GM23248 (cell line): Measurements from ENCODE around the gene CAPN13. TPM values are rescaled to one million over a fixed set of nuclear protein-coding genes. Genes with fewer than 3 reads are reported as not detected.

Experiments used
- DNase-seq: peaks from one replicate; pipeline ENCODE4 v3.0.0-alpha.2; 2015
- H2AFZ ChIP-seq: fragments of 200-600 bp; sonication (generic); 2 replicates; pipeline ENCODE4 v1.6.1; 2016; ENCODE audit warnings: antibody characterized with exemption
- H3F3A ChIP-seq: fragments of 200-600 bp; sonication (generic); 2 replicates; pipeline ENCODE4 v1.6.1; 2016; ENCODE audit warnings: mild to moderate bottlenecking, antibody characterized with exemption, mixed run types; ENCODE audit not compliant: insufficient read depth
- H3K27ac ChIP-seq: fragments of 200-600 bp; sonication (generic); 2 replicates; pipeline ENCODE4 v1.5.1; 2016; ENCODE audit warnings: mild to moderate bottlenecking
- H3K27me3 ChIP-seq: fragments of 200-600 bp; sonication (generic); replicated peaks from 2 replicates; pipeline ENCODE4 v1.6.1; 2016; ENCODE audit warnings: mild to moderate bottlenecking; ENCODE audit not compliant: insufficient read depth
- H3K36me3 ChIP-seq: fragments of 200-600 bp; sonication (generic); 2 replicates; pipeline ENCODE4 v1.6.1; 2016; ENCODE audit warnings: low read depth, mild to moderate bottlenecking
- H3K4me1 ChIP-seq: fragments of 200-600 bp; sonication (generic); 2 replicates; pipeline ENCODE4 v1.6.1; 2016; ENCODE audit warnings: mild to moderate bottlenecking; ENCODE audit not compliant: insufficient read depth
- H3K4me2 ChIP-seq: fragments of 200-600 bp; sonication (generic); one replicate; pipeline ENCODE4 v1.6.1; 2016; ENCODE audit warnings: mild to moderate bottlenecking; ENCODE audit not compliant: unreplicated experiment
- H3K4me3 ChIP-seq: fragments of 200-600 bp; sonication (generic); 2 replicates; pipeline ENCODE4 v1.5.1; 2016; ENCODE audit warnings: mild to moderate bottlenecking
- H3K79me2 ChIP-seq: fragments of 200-600 bp; sonication (generic); 2 replicates; pipeline ENCODE4 v1.6.1; 2016; ENCODE audit warnings: mild to moderate bottlenecking; ENCODE audit not compliant: insufficient read depth
- H3K9ac ChIP-seq: fragments of 200-600 bp; sonication (generic); 2 replicates; pipeline ENCODE4 v1.6.1; 2016; ENCODE audit warnings: mild to moderate bottlenecking
- H3K9me2 ChIP-seq: fragments of 200-600 bp; sonication (generic); 2 replicates; pipeline ENCODE4 v1.6.1; 2016; ENCODE audit warnings: mixed run types, mild to moderate bottlenecking, moderate library complexity; ENCODE audit not compliant: insufficient read depth
- H3K9me3 ChIP-seq: fragments of 200-600 bp; sonication (generic); one replicate; pipeline ENCODE4 v1.6.1; 2017; ENCODE audit warnings: low read depth
- H4K20me1 ChIP-seq: fragments of 200-600 bp; sonication (generic); 2 replicates; pipeline ENCODE4 v1.6.0; 2016; ENCODE audit not compliant: insufficient read depth
- EZH2 ChIP-seq: fragments of 200-600 bp; sonication (generic); IDR thresholded peaks from 2 replicates; pipeline ENCODE4 v1.6.1; 2018; ENCODE audit warnings: antibody characterized with exemption, mild to moderate bottlenecking; ENCODE audit not compliant: insufficient read depth, poor library complexity, severe bottlenecking
- EZH2phosphoT487 ChIP-seq: fragments of 200-600 bp; sonication (generic); IDR thresholded peaks from 2 replicates; pipeline ENCODE4 v1.6.1; 2018; ENCODE audit warnings: antibody characterized with exemption, moderate library complexity, mild to moderate bottlenecking, low read depth; ENCODE audit not compliant: insufficient read depth
- WGBS, 2 experiments: methylation state at CpG; one replicate each; pipeline ENCODE4 v1.1.6; 2015 to 2017; ENCODE audit warnings: low lambda C conversion rate in 2 of 2, low coverage in 1 of 2; ENCODE audit errors: missing lambda C conversion rate in 2 of 2; 5-methylcytosine and 5-hydroxymethylcytosine counted together
- in situ Hi-C: fragments of 300-500 bp; cut with MboI; formaldehyde crosslinking; loops from 2 replicates; pipeline ENCODE4 v1.15.0; 2020
- polyA plus RNA-seq: library from polyadenylated mRNA; unstranded; fragments of >200 nt; fragmentation: Nextera tagmentation; extraction: Ambion mirVana; gene quantifications from 2 replicates; pipeline ENCODE4 v1.2.1, GENCODE V29; 2016
- total RNA-seq: library from RNA; depleted of rRNA; stranded (reverse); fragments of >200 nt; shearing (Covaris generic); gene quantifications from 2 replicates; pipeline ENCODE4 v1.2.3, GENCODE V29; 2014

Gene CAPN13
- total and polyA plus RNA-seq, 2 experiments from 2014 or later = not detected

DNA sequence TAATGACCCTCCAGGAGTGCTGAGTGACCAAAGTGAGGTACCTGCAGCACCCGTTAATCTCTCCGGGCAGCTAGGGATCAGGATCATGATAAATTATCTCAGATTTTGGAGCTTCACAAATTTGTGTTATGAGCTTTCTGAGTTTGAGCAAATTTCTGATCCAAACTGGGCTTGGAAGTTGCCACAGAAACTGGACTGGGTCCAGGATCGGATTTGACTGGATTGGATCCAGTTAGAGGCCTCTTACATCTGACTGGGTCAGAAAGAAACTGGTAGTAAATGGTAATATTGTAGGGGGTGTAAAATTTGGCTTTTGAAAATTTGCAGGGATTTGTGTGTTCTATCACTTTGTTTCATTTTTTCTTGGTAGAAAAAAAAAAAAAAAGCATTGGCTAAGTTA lies 19.7 kb upstream of the CAPN13 start:
- Histone ChIP-seq H3K9me3 (no peaks in the 10 kb centered on the region), H3K79me2 (no peaks in the 10 kb centered on the region), H3K9ac (no peak overlapping the region), H3K4me1 (no peaks in the 10 kb centered on the region), H3K36me3 (no peaks in the 10 kb centered on the region), H3K4me2 (no peak overlapping the region), H3K27ac (no peak overlapping the region), H3K9me2 (no peaks in the 10 kb centered on the region), H4K20me1 (no peaks in the 10 kb centered on the region), H3F3A (no peaks in the 10 kb centered on the region), H2AFZ (no peak overlapping the region), H3K4me3 (no peak overlapping the region), H3K27me3 (no peaks in the 10 kb centered on the region)
- in situ Hi-C loops = no loop called here
- 22 to 26% methylated on average over 3 of the region's 3 CpGs for WGBS, 2 experiments
- TF ChIP-seq EZH2 (no peak), EZH2phosphoT487 (no peak)
- no peak for DNase-seq

DNA sequence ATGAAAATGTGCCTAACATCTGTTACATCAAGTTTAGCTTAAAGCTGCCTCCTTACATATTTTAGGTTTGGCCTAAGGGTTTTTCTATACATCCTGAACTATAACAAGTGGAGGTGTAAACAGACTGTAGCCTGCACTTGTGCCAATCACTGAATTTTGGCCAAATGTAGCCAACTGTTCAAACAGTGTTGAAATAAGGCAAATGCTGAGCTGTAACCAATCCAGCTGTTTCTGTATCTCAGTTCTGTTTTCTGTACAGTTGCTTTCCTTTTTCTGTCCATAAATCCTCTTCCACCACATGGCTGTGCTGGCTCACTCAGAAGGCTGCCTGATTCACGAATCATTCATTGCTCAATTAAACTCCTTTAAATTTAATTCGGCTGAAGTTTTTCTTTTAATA lies 19.2 kb upstream of the CAPN13 start:
- no peaks in the 10 kb centered on the region for H3K79me2 ChIP-seq
- H3K27ac ChIP-seq = no peak overlapping the region
- no peak overlapping the region for H3K9ac ChIP-seq
- no peaks in the 10 kb centered on the region for H3K4me1 ChIP-seq
- no peaks in the 10 kb centered on the region for H3K27me3 ChIP-seq
- H2AFZ ChIP-seq = no peak overlapping the region
- H3K9me3 ChIP-seq = no peaks in the 10 kb centered on the region
- no peak overlapping the region for H3K4me3 ChIP-seq
- in situ Hi-C loops = no loop called here
- TF ChIP-seq EZH2phosphoT487 = no peak
- TF ChIP-seq EZH2 = no peak
- no peaks in the 10 kb centered on the region for H3K36me3 ChIP-seq
- no peak for DNase-seq
- no peaks in the 10 kb centered on the region for H3F3A ChIP-seq
- no peaks in the 10 kb centered on the region for H3K9me2 ChIP-seq
- 1 to 3% methylated on average over 2 of the region's 2 CpGs for WGBS, 2 experiments
- no peak overlapping the region for H3K4me2 ChIP-seq
- no peaks in the 10 kb centered on the region for H4K20me1 ChIP-seq

DNA sequence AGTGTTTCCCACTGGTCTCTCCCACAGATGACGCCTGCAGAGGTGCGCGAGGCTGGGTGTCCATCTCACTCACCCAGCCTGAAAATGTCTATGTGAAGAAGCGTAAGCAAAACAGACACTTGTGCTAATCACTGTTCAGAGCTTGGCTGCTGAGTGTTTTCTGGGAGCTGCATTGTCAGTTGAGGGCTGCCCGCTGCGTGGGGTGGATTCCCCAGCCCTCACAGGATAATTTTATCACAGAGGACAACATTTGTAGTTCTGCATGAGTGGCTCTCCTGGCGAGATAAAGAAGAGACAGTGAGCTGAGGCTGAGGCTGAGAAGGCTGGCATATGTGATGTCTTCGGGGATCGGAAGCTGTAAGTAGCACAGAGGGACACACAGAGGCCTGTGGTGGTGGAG lies 16.2 kb upstream of the CAPN13 start:
- WGBS, 2 experiments = 3 to 4% methylated on average over 9 of the region's 9 CpGs
- in situ Hi-C loops = no loop called here
- Histone ChIP-seq H4K20me1 (no peaks in the 10 kb centered on the region), H3K9me2 (no peaks in the 10 kb centered on the region), H2AFZ (no peak overlapping the region), H3K4me1 (no peaks in the 10 kb centered on the region), H3K4me3 (no peak overlapping the region), H3K79me2 (no peaks in the 10 kb centered on the region), H3K9ac (no peak overlapping the region), H3K9me3 (no peaks in the 10 kb centered on the region), H3K27me3 (no peaks in the 10 kb centered on the region), H3K27ac (no peak overlapping the region), H3F3A (no peaks in the 10 kb centered on the region), H3K4me2 (no peak overlapping the region), H3K36me3 (no peaks in the 10 kb centered on the region)
- TF ChIP-seq EZH2phosphoT487 = no peak
- TF ChIP-seq EZH2 = no peak
- DNase-seq = peak; percentile 8

DNA sequence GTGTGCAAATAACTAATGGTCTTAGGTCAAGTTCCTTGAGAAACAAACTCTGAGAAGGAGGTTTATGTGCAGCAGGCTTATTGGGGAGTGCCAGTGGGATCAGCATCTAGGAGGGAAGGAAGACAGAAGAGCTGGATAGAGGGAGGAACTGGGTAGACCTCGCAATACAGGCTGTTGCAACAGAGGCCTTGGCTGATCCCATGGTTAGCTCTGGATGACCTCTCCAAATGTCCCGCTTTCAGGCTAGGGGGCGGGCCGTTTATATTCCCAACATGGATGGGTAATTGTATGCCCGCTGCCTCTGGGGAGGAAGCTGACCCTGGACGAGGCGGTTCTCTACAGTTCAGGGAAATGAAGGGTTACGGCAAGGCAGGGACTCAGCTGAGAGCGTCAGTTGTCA lies 14.7 kb upstream of the CAPN13 start:
- in situ Hi-C loops = no loop called here
- H3K4me1 ChIP-seq = no peaks in the 10 kb centered on the region

More for the DNA sequence above, 14.7 kb upstream of the CAPN13 start:
- TF ChIP-seq EZH2phosphoT487 (no peak), EZH2 (no peak)
- Histone ChIP-seq H3K4me2 (no peak overlapping the region), H3K27me3 (no peaks in the 10 kb centered on the region), H3K27ac (no peak overlapping the region), H3K9ac (no peak overlapping the region), H3K79me2 (no peaks in the 10 kb centered on the region), H2AFZ (no peak overlapping the region), H3K36me3 (no peaks in the 10 kb centered on the region), H3K9me2 (no peaks in the 10 kb centered on the region), H4K20me1 (no peaks in the 10 kb centered on the region), H3K9me3 (no peaks in the 10 kb centered on the region), H3F3A (no peaks in the 10 kb centered on the region), H3K4me3 (no peak overlapping the region)
- 60 to 67% methylated on average over 8 to 9 of the region's 9 CpGs for WGBS, 2 experiments
- DNase-seq = no peak
